ENCODE data around the gene SELENOM.

SELENOM gene, protein sequence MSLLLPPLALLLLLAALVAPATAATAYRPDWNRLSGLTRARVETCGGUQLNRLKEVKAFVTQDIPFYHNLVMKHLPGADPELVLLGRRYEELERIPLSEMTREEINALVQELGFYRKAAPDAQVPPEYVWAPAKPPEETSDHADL

DNA sequence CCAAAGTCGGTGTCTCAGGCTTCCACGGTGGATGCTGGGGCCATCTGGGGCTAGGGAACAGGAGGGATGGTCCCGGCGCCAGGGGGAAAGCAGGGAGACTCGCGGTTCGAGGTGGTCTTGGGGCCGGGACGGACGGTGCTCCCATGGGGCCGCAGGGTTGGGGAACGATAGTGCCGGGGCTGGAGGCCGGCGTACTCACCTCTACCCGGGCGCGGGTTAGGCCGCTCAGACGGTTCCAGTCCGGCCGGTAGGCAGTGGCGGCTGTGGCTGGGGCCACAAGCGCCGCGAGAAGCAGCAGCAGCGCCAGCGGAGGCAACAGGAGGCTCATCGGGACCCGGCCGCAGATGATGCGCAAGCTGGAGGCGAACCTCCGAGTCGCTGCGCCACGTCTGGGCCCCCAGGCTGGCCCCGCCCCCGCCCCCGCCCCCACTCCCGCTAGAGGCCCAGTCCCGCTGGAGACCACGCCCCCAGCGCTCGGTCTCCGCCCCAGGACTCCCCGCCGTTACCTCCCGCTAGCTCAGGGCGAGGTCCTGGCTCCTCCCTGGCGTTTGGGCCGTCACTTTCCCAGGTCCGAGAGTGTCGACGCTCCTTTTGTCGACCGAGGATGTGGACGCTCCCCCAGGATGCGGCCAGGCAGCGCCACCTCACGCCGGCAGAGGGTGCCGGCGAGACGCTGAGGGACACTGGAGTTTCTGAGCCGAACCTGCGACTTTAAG is at the start of gene SELENOM:
Gene SELENOM (minus strand): TSS at position 391 of the 716 bp plus-strand sequence. CDS start 63 bp downstream, at position 328.
- H3K36me3 ChIP-seq, result peaks cover 15 to 33% (median 28%) of the 10 kb centered on the region in 3 donors

DNA sequence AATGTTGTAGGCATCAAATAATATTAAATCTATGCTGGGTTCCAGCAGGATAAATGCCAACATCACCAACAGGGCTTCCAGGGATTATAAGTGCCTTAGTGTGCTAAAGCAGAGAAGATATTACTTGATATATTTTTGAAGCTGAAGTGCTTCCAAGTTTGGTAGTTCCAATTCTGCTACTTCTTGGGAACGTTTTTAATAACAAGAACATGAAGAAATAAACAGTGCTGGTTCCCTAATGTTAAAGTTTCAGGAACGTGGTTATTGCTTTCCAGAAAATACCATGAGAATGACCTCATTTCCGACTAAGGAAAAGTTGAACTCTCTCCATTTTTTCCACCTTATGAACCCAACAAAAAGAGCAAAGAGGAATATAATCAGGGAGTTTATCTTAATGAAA is 48.1 kb upstream of the SELENOM start:
- no peaks in the 10 kb centered on the region for H3K9me3 ChIP-seq
- no peaks in the 10 kb centered on the region for H3K36me3 ChIP-seq
- peak overlapping the region; percentile 82 for H3K27ac ChIP-seq
- peaks cover 0 to 46% (median 28%) of the 10 kb centered on the region in 4 donors for H3K4me1 ChIP-seq
- no peaks in the 10 kb centered on the region for H3K27me3 ChIP-seq
- TF ChIP-seq, protein P1, sequence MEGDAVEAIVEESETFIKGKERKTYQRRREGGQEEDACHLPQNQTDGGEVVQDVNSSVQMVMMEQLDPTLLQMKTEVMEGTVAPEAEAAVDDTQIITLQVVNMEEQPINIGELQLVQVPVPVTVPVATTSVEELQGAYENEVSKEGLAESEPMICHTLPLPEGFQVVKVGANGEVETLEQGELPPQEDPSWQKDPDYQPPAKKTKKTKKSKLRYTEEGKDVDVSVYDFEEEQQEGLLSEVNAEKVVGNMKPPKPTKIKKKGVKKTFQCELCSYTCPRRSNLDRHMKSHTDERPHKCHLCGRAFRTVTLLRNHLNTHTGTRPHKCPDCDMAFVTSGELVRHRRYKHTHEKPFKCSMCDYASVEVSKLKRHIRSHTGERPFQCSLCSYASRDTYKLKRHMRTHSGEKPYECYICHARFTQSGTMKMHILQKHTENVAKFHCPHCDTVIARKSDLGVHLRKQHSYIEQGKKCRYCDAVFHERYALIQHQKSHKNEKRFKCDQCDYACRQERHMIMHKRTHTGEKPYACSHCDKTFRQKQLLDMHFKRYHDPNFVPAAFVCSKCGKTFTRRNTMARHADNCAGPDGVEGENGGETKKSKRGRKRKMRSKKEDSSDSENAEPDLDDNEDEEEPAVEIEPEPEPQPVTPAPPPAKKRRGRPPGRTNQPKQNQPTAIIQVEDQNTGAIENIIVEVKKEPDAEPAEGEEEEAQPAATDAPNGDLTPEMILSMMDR (IDR thresholded peaks at IDR 0.05), result no peak
- no peak overlapping the region for H3K4me3 ChIP-seq
- DNase-seq, result no peak
- intact Hi-C loops (cut with DNase I; ENCODE audit: low total_unique reads), result loop anchor here (10.0 kb wide), 1 partner anchor 211 kb away; no protein-coding TSS in a partner anchor

More for the DNA sequence above, at the start of gene SELENOM:
- Histone ChIP-seq H3K9me3 (no peaks in the 10 kb centered on the region), H3K27me3 (no peaks in the 10 kb centered on the region), H3K4me1 (peaks cover 0 to 48% (median 41%) of the 10 kb centered on the region in 4 donors), H3K4me3 (peak within 1 kb of the TSS; percentile 94 to 97), H3K27ac (peak within 1 kb of the TSS; percentile 99 to 100)
- TF ChIP-seq, protein P1 (IDR thresholded peaks at IDR 0.05), result peak; percentile 95 to 98
- DNase-seq, result peak; percentile 96 to 99
- intact Hi-C loops (cut with DNase I; ENCODE audit: low total_unique reads), result loop anchor here (2.0 to 5.0 kb wide), 2 partner anchors 17 to 165 kb away; no protein-coding TSS in a partner anchor

DNA sequence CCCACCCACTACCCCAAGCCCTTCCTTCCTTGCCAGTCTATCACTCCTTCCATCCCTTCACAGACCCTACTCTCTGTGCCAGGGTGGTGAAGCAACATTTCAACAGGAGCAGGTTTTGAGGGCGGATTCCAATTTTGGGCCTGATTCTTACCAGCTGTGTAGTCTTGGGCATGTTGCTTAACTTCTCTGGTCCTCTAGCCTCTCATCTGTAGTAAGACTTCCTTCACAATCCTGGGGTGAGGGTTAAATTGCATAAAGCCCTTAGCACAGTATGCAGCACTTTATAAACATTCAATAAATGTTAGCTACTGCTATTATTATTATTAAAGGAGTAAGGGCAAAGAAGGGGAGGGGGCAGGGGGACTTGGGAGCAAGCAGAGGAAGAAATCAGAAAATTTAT is 47.6 kb upstream of the SELENOM start:
- H3K4me1 ChIP-seq, result peaks cover 0 to 46% (median 28%) of the 10 kb centered on the region in 4 donors
- peak overlapping the region; percentile 82 for H3K27ac ChIP-seq
- H3K36me3 ChIP-seq, result no peaks in the 10 kb centered on the region
- no peak for DNase-seq
- no peak overlapping the region for H3K4me3 ChIP-seq
- H3K9me3 ChIP-seq, result no peaks in the 10 kb centered on the region
- H3K27me3 ChIP-seq, result no peaks in the 10 kb centered on the region
- intact Hi-C loops (cut with DNase I; ENCODE audit: low total_unique reads), result loop anchor here (10.0 kb wide), 1 partner anchor 210 kb away; no protein-coding TSS in a partner anchor
- TF ChIP-seq, protein P1 (IDR thresholded peaks at IDR 0.05), result no peak

DNA sequence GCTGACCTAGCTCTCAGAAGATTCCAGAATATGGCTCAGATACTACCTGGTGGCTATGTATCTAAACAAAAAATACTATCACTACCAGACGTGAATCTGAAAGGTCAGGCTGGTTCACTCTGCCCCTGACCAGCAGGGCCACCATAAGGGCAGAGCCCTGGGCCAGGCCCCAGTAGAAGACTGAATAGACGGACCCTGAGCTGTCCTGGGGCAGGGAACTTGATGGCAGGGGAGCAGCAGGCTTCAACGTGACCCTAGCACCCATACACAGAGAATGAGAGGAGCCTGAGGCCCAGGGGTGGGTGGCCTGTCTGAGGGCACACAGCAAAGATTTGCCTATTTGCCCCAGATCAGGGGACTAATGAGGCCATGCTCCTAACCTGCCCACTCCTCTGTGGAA is 46.0 kb upstream of the SELENOM start:
- Histone ChIP-seq H3K27me3 (no peaks in the 10 kb centered on the region), H3K9me3 (no peaks in the 10 kb centered on the region), H3K4me1 (peaks cover 0 to 58% (median 36%) of the 10 kb centered on the region in 4 donors), H3K4me3 (no peak overlapping the region), H3K36me3 (no peaks in the 10 kb centered on the region), H3K27ac (peak overlapping the region; percentile 82)
- intact Hi-C loops (cut with DNase I; ENCODE audit: low total_unique reads), result loop anchor here (10.0 kb wide), 1 partner anchor 209 kb away; no protein-coding TSS in a partner anchor
- TF ChIP-seq, protein P1 (IDR thresholded peaks at IDR 0.05), result no peak
- no peak for DNase-seq

DNA sequence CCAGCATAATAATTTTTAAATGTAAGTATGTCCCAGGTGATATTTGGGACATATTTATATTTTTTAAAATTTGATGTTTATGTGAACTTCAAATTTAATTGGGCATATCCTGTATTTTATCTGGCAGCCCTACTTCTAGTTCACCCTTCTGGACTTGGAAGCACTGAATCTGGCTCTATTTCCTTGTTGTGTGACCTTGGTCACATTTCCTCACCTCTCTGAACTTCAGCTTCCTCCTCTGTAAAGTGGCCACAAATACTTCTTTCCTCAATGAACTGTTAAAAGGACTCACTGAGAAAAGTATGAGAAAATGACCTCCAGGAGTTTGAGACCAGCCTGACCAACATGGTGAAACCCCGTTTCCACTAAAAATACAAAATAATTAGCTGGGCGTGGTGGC is 44.5 kb upstream of the SELENOM start:
- no peaks in the 10 kb centered on the region for H3K27me3 ChIP-seq
- H3K9me3 ChIP-seq, result no peaks in the 10 kb centered on the region
- intact Hi-C loops (cut with DNase I; ENCODE audit: low total_unique reads), result loop anchor here (10.0 kb wide), 1 partner anchor 207 kb away; no protein-coding TSS in a partner anchor
- H3K36me3 ChIP-seq, result no peaks in the 10 kb centered on the region
- H3K27ac ChIP-seq, result peak overlapping the region; percentile 82
- DNase-seq, result no peak
- peaks cover 0 to 58% (median 38%) of the 10 kb centered on the region in 4 donors for H3K4me1 ChIP-seq
- TF ChIP-seq, protein P1 (IDR thresholded peaks at IDR 0.05), result no peak
- no peak overlapping the region for H3K4me3 ChIP-seq
